ENCODE data around the gene RIC8B. TPM values are rescaled to one million over a fixed set of nuclear protein-coding genes. Genes with fewer than 3 reads are reported as not detected.

Gene RIC8B
- total RNA-seq, 1 donor from 2014 or later: 33.8 TPM

DNA sequence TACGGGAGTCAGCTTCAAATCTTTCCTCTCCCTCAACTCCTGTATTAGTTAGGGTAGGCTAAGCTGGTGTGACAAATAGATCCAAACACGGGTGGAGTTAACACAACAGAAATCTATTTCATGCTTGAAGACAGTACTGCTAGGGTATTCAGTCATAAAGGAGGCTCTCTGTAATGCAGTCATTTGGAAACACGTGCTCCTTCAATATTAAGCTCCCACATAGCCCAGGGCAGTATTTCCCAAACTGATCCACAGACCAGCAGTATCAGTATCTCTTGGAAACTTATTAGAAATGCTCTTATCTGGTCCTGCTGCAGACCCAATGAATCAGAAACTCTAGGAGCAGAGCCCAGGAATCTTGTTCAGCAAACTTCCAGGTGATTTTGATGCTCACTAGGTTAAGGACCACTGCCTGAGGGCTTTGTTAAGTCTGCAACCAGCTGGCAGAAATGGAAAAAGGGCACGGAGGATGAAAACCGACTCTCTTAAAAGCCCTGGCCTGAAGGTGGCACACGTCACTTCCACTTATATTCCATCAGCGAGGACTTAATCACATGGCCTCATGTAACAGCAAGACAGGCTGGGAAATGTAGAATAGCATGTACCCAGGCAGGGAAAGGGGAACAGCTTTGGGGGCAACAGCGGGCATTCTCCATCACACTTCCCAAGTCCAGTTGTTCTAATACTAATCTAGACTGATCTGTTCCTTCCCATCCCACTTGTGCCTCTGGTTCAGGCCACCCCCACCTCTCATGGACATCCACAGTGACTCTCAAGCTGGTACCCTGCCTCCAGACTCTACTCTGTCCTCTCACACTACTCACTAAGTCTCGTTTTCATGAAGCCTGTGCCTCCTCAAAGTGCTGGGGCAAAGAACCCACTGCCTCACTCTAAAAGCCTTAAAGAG is 38.2 kb upstream of the RIC8B start:
- Mint-ChIP-seq H3K36me3 (ENCODE audit: low read depth) (peaks cover 23% of the 10 kb centered on the region), H3K9me3 (no peaks in the 10 kb centered on the region), H3K4me3 (no peak overlapping the region), H3K27ac (ENCODE audit: unreplicated experiment) (peak overlapping the region; percentile 45), H3K4me1 (peaks cover 46% of the 10 kb centered on the region), H3K27me3 (ENCODE audit: low read depth) (no peaks in the 10 kb centered on the region)
- TF ChIP-seq, protein P1, sequence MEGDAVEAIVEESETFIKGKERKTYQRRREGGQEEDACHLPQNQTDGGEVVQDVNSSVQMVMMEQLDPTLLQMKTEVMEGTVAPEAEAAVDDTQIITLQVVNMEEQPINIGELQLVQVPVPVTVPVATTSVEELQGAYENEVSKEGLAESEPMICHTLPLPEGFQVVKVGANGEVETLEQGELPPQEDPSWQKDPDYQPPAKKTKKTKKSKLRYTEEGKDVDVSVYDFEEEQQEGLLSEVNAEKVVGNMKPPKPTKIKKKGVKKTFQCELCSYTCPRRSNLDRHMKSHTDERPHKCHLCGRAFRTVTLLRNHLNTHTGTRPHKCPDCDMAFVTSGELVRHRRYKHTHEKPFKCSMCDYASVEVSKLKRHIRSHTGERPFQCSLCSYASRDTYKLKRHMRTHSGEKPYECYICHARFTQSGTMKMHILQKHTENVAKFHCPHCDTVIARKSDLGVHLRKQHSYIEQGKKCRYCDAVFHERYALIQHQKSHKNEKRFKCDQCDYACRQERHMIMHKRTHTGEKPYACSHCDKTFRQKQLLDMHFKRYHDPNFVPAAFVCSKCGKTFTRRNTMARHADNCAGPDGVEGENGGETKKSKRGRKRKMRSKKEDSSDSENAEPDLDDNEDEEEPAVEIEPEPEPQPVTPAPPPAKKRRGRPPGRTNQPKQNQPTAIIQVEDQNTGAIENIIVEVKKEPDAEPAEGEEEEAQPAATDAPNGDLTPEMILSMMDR (conservative IDR thresholded peaks at IDR 0.05): no peak
- DNase-seq (ENCODE audit: low read depth, low spot score): no peak

DNA sequence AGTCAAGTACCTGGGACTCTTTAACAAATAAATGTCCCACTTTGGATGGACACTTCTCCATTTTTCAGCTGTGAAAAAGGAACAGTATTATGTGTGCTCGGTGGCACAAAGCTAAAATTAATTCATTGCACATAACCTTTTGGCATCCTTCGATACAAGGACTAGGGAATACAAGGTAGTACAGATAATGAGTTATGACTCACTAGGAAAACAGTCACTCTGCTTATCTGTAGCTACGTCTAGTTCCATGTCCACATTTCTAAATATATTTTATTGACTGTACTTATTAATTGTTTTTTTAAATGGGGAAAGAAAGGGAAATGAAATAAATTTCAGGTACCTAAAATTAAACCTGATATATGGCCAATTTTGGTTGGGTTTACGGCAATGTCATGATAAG is 35.2 kb upstream of the RIC8B start:
- no peaks in the 10 kb centered on the region for H3K9me3 Mint-ChIP-seq
- H3K36me3 Mint-ChIP-seq (ENCODE audit: low read depth): peaks cover 12% of the 10 kb centered on the region
- peaks cover 73% of the 10 kb centered on the region for H3K4me1 Mint-ChIP-seq
- no peak overlapping the region for H3K4me3 Mint-ChIP-seq
- DNase-seq (ENCODE audit: low read depth, low spot score): no peak
- H3K27ac Mint-ChIP-seq (ENCODE audit: unreplicated experiment): no peak overlapping the region
- TF ChIP-seq, protein P1 (conservative IDR thresholded peaks at IDR 0.05): no peak
- H3K27me3 Mint-ChIP-seq (ENCODE audit: low read depth): no peaks in the 10 kb centered on the region

DNA sequence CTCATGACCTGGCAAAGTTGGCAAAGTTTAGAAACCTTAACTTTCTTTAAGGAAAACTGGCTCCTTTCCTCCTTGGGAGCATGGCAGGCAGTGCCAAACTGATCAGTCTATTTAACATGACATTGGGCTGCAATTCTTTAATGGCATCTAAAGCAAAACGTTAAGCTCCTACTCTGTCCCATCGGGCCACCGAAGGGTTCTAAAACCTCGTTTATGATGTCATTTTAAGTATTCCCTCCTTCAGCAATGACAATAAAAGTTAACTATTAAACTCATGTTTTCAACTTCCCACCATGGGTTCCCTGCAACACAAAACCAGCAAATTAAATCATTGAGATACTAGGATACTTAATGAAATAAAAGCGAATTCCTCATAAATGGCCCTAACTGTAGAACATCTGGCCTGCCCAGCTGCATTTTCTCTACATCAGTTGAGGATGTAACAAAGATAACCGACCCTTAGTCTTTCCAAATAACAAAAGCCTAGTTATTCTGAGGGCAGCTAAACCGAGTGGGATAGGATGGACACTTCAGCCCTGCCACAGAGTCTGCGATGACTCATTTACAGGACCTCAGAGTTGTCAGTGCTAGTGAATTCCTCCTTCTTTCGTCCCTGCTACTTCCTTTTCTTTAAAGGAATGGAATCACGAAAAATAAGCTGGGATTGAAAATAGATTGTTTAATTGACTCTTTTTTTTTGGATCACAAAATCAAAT is 34.5 kb upstream of the RIC8B start:
- peaks cover 12% of the 10 kb centered on the region for H3K36me3 Mint-ChIP-seq (ENCODE audit: low read depth)
- peaks cover 80% of the 10 kb centered on the region for H3K4me1 Mint-ChIP-seq
- H3K27ac Mint-ChIP-seq (ENCODE audit: unreplicated experiment): peak overlapping the region; percentile 15

DNA sequence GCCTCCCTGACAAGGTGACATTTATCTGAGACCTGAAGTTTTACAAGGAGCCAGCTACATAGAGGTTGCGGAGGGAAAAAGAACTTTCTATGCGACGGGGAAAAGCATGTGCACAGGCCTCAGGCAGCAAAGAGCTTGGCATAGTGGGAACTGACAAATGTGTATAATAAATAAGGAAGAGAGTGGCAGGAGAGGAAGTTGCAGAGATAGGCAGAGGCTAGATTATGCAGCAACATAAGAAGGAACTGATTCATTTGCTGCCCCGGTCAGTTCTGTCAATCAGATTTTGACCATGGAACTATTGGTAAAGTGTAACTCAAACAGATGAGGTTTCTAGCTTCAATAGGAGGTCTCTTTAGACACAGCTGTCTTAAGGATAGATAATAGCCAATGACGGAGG is 33.7 kb upstream of the RIC8B start:
- TF ChIP-seq, protein P1 (conservative IDR thresholded peaks at IDR 0.05): no peak
- Mint-ChIP-seq H3K36me3 (ENCODE audit: low read depth) (peaks cover 10% of the 10 kb centered on the region), H3K27me3 (ENCODE audit: low read depth) (no peaks in the 10 kb centered on the region), H3K27ac (ENCODE audit: unreplicated experiment) (peak overlapping the region; percentile 78), H3K9me3 (no peaks in the 10 kb centered on the region), H3K4me3 (peak overlapping the region; percentile 14), H3K4me1 (peaks cover 83% of the 10 kb centered on the region)
- DNase-seq (ENCODE audit: low read depth, low spot score): no peak

More for the DNA sequence above, 34.5 kb upstream of the RIC8B start:
- DNase-seq (ENCODE audit: low read depth, low spot score): no peak
- Mint-ChIP-seq H3K27me3 (ENCODE audit: low read depth) (no peaks in the 10 kb centered on the region), H3K4me3 (peak overlapping the region; percentile 14), H3K9me3 (no peaks in the 10 kb centered on the region)
- TF ChIP-seq, protein P1 (conservative IDR thresholded peaks at IDR 0.05): no peak

DNA sequence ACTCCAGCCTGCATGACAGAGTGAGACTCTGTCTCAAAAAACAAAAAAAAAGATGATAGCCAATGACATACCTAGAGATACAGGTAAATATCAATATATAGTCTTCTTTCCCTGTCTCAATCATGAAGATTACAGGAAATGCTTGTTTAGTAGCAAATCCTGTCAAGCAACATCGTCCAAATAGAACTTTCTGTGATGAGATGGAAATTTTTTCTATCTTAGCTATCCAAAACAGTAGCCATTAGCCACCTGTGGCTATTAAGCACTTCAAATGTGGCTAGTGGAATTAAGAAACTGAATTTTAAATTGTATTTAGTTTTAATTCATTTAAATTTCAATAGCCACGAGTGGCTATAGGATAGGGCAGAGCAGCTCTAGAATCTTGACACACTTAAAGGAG is 33.2 kb upstream of the RIC8B start:
- no peak for DNase-seq (ENCODE audit: low read depth, low spot score)
- H3K27me3 Mint-ChIP-seq (ENCODE audit: low read depth): no peaks in the 10 kb centered on the region
- H3K4me1 Mint-ChIP-seq: peaks cover 79% of the 10 kb centered on the region
- H3K27ac Mint-ChIP-seq (ENCODE audit: unreplicated experiment): peak overlapping the region; percentile 78
- H3K4me3 Mint-ChIP-seq: no peak overlapping the region
- no peaks in the 10 kb centered on the region for H3K9me3 Mint-ChIP-seq
- TF ChIP-seq, protein P1 (conservative IDR thresholded peaks at IDR 0.05): no peak
- peaks cover 10% of the 10 kb centered on the region for H3K36me3 Mint-ChIP-seq (ENCODE audit: low read depth)

Measured in neural crest cell (in vitro differentiated cells).